Stimulated activated CD4-positive, alpha-beta T cell treated with anti-CD3 and anti-CD28 coated beads, Interleukin-4, amount 100 ng/mL, for 48 hours (primary cell): ENCODE results near the gene TMEM258.
A peak's percentile ranks its signal among the peaks of the same experiment; 100 is the strongest.

Experiments used
- DNase-seq, 2 donors: peaks; one replicate each; pipeline ENCODE4 v3.0.0-alpha.2; 2020; ENCODE audit warnings: low read depth in 2 of 2

The TMEM258 gene

GRCh38 chr11:61776561-61777075 lies 15.8 kb downstream of the TMEM258 start:
- DNase-seq: peak; percentile 61 to 71

- no peak for DNase-seq
These were observed 16.5 kb downstream of the TMEM258 start for GRCh38 chr11:61775606-61776554.

- DNase-seq: no peak
These were observed 17.3 kb downstream of the TMEM258 start for GRCh38 chr11:61775106-61775505.

DNA sequence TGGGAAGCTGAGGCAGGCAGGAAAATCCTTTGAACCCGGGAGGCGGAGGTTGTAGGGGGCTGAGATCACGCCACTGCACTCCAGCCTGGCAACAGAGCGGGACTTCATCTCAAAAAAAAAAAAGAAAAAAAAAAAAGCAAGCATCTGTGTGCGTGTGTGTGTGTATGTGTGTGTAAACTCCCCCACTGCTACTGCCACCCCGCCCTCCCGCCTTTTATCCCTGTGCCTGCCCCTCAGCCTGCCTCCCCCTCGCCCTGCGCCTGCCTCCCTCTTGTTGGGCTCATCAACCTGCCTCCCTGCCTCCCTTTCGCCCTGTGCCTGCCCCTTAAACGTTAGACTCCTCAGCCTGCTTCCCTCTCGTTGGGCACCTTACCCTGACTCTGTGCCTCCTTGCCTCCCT lies 18.0 kb downstream of the TMEM258 start:
- no peak for DNase-seq

GRCh38 chr11:61773809-61774208 lies 18.6 kb downstream of the TMEM258 start:
- DNase-seq: no peak

GRCh38 chr11:61773356-61773755 lies 19.0 kb downstream of the TMEM258 start:
- no peak for DNase-seq

- DNase-seq: no peak
These were observed 20.4 kb downstream of the TMEM258 start for GRCh38 chr11:61771985-61772455.

- DNase-seq: no peak
These were observed 21.1 kb downstream of the TMEM258 start for GRCh38 chr11:61771195-61771894.

DNA sequence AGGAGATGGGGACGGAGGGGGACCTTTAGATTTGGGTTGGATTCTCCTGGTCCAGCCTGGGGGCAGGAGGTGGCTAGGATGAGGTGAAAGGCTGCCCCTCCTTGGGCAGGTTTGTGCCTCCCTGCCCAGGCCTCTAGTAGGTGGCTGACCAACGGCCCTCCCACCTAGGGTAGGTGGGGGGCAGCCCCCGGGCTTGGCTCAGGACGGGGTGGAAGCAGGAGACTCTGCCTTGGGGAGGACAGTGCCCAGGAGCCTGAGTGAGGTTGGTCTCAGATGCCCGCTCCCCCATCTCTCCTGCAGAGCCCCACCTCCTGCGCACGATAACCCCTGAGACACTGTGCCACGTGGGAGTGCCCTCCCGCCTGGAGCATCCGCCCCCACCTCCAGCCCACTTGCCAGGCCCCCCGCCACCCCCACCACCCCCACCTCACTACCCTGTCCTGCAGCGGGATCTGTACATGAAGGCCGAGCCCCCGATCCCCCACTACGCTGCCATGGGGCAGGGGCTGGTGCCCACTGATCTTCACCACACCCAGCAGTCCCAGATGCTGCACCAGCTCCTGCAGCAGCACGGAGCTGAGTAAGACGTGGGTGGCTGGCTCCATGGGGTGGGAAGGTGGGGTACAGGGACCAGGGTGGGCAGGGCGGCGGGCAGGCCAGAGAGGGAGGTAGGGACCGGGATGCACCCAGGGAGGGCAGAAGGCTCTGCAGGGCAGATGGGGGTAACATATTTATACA lies 22.3 kb downstream of the TMEM258 start:
- no peak for DNase-seq

DNA sequence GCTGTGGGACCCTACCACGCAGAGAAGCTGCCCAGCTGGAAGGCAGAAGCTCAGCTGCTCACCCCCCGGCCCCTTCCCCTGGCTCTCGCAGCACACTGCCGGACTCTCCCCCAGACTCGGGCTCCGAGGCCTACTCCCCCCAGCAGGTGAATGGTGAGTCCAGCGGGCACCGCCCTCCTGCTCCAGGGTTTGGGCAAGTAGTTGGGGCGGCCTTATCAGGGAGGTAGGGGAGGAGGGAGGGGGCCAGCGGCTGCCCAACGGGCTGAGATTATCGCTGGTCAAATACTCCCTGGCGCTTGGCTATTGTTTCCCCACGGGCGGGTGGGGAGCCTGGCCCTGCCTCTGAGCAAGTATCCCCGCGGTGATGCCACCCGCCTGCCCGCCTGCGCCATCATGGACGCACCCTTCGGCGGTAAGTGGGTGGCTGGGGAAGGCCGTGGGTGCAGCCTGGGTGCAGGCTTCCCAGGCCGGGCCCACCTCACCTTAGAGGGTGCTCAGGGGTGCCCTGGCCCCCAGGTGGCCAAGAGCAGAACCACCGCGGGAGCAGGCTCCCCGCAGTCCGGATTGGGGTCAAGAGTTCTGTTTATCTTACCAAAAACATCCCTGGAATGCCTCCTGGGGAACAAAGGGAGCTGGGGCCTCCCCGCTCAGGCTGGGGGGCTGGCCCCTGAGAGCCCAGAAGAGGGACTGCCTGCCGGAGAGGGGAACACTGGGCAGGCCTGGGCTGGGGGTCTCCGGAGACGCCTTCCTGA lies 23.1 kb downstream of the TMEM258 start:
- DNase-seq: no peak

DNA sequence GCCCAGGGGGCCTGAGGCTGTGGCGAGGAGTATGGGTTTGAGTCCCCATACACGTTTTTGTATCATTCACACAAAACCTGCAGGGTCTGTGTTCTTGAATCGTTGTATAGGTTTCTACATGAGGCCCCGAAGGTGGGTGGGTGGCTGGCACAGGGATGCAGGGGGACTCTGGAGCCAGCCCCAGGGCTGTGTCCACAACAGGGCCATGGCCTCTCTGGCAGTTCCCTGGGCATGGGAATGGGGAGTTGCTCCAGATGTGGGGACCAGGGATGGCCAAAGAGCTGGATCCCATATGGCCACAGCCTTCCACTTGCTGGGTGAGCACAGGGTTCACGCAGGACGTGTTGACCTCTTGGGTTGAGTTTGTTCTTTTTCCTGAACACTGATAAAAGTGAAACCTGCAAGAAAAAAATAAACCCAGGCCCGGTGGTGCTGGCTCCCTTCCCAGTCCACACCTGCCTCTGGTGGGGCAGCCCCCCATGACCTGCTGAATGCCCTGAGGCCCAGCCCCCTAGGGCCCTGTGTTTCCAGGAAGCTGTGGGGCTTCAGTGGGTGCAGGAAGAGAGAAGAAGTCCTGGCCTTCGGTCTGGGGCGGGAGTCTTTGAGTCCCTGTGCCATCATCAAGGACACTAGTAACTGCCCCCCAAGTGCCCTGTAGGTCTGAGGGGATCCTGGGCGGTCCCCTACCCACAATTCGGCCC lies 23.9 kb downstream of the TMEM258 start:
- DNase-seq: no peak

GRCh38 chr11:61766353-61766841 lies 26.0 kb downstream of the TMEM258 start:
- DNase-seq: no peak

- no peak for DNase-seq
These were observed 26.7 kb downstream of the TMEM258 start for GRCh38 chr11:61765550-61766253.

DNA sequence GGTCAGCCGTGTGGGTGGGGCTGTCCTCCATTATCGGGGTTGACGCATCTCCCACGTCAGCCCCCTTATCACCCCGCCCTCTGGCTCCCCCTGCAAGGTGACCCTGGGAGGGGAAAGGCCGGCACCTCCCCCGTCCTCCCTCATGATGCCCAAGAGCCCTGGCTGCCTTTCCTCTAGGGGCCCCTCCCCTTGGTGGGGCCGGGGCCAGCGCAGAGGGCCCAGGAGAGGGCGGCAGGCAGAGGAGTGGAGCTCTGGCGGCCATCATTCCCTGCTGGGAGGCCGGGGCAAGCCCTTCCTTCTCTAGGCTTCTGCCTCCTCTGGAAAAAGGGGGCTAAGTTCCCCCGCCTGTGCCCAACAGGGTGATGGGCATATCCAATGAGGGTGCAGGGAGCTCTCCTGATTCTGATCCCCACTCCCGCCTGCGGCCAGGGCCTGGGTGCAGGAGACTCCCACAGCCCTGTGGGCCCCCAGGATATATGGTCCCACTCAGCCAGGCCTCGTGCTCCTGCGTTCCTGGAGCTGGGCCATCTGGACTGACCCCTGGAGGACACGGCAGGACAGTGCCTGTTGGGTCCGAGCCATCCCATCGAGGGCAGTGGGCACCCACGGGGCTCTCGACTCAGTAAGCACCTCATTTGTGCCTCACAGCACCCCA lies 27.7 kb downstream of the TMEM258 start:
- DNase-seq: no peak

- no peak for DNase-seq
These were observed 28.3 kb downstream of the TMEM258 start for GRCh38 chr11:61763930-61764605.

DNA sequence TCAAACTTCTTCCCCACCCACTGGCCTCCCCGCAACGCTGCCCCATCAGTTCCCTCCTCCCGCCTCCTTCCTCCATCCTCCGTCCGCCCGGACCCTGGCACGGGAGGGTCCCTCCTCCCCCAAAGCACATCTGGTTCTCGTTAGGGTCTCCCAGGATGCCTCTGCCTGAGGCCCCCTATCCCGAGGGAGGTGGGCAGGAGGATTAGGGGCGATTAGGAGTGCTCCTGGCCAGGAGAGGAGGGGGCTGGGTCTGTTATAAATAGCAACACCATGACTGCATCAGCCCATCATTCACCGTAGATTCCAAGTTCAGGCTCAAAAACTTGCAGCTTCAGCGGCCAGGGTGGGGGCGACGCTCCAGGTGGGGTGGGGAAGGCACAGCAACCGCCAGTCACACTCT lies 29.6 kb downstream of the TMEM258 start:
- DNase-seq: no peak

DNA sequence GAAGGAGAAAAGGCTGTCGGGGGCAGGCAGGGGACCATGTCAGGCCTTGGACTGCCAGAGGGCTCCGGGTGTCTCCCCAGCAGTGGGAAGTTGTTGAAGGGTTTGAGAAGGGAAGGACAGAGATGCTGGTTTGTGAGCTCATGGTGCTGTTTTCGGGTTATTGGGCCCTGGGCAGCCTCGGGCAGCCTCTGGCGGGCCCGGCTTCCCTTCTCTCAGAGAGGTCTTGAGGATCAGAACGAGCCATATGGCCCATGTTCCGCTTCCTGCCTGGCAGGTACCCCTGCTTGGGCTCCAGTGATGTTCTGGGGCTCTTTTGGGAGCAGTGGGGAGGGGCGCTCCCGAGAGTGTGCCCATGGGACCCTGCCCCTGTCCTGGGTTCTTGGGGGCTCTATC lies 30.2 kb downstream of the TMEM258 start:
- no peak for DNase-seq

DNA sequence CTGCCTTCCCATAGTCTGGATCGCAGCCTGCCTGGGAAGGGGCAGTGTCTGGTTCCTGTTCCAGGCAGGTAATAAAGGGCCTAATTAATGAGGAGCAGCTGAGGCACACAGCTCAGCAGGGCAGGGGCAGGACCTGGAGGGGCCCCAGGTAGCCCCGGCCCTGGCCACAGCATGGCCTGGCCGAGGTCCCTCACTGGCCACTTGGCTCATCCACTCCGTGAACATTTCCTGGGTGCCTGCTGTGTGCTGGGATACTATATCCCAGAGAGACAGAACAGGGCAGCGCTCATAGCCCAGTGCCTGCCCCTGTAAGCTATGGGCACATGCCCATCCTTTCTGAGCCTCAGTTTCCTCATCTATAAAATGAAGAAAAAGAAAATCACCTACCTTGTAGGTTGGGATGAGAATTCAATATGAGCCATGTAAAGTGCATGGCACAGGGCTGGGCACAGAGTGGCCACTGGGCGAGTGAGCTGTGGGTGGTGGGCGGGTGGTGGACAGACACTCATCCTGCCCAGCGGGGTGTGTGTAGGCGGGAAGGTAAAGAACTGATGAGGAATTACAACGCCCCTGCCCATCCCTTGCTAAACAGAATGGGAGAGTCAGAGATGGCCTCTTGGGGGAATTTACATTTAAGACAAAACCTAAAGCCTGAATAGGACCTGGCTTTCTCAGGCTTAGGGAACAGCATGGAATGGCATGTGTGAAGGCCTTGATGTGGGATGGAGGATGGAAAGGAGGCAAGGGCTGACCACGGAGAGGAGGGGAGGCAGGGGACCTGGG lies 30.8 kb downstream of the TMEM258 start:
- no peak for DNase-seq
